CD14-positive monocyte (primary cell): ENCODE measurements around the gene TRAPPC3. TPM values are rescaled to one million over a fixed set of nuclear protein-coding genes. Genes with fewer than 3 reads are reported as not detected.

Experiments used
- DNase-seq, 3 donors: peaks; one replicate each; pipeline ENCODE4 v3.0.0-alpha.2; 2011 to 2022
- H2AFZ ChIP-seq: 2 replicates; pipeline ENCODE4 v1.6.0; 2012; ENCODE audit warnings: mild to moderate bottlenecking, low read depth, low read length, inconsistent platforms; ENCODE audit not compliant: insufficient read depth, poor library complexity, severe bottlenecking
- H3K27ac ChIP-seq, 2 donors: 1 replicate in 1 of 2; 2 replicates in 1 of 2; pipeline ENCODE4 v1.5.1; 2012 to 2013; ENCODE audit warnings: low read length in 2 of 2, control low read depth in 1 of 2, inconsistent platforms in 1 of 2, low read depth in 1 of 2, mild to moderate bottlenecking in 1 of 2
- H3K27me3 ChIP-seq, 2 donors: one replicate each; pipeline versions ENCODE4 v1.6.0 to v1.6.1; 2011 to 2013; ENCODE audit warnings: low read length in 2 of 2; ENCODE audit not compliant: control insufficient read depth in 2 of 2, insufficient read depth in 2 of 2
- H3K36me3 ChIP-seq, 2 donors: replicated peaks in 1 of 2; 1 replicate in 1 of 2; 2 replicates in 1 of 2; pipeline versions ENCODE4 v1.5.1 to v1.6.1; 2012 to 2013; ENCODE audit warnings: low read length in 2 of 2, control low read depth in 1 of 2, inconsistent platforms in 1 of 2, mild to moderate bottlenecking in 1 of 2; ENCODE audit not compliant: insufficient read depth in 2 of 2, control insufficient read depth in 1 of 2
- H3K4me1 ChIP-seq, 2 donors: 1 replicate in 1 of 2; 2 replicates in 1 of 2; pipeline versions ENCODE4 v1.5.1 to v1.6.1; 2012 to 2013; ENCODE audit warnings: low read length in 2 of 2, control low read depth in 1 of 2, inconsistent platforms in 1 of 2, mild to moderate bottlenecking in 1 of 2, moderate library complexity in 1 of 2; ENCODE audit not compliant: insufficient read depth in 2 of 2, control insufficient read depth in 1 of 2
- H3K4me2 ChIP-seq: replicated peaks from 2 replicates; pipeline ENCODE3; 2012; ENCODE audit warnings: low read length, moderate library complexity, mild to moderate bottlenecking; ENCODE audit not compliant: poor library complexity, severe bottlenecking; ENCODE audit errors: extremely low read depth
- H3K4me3 ChIP-seq, 3 experiments: fragments of 200-600 bp in 1 of 3; sonication (generic) in 1 of 3; replicated peaks in 1 of 3; 1 replicate in 2 of 3; 2 replicates in 1 of 3; pipeline ENCODE4 v1.5.1; 2011 to 2013; ENCODE audit warnings: low read length in 3 of 3, mild to moderate bottlenecking in 3 of 3, control low read depth in 2 of 3, low read depth in 2 of 3, inconsistent platforms in 1 of 3, moderate library complexity in 1 of 3
- H3K79me2 ChIP-seq: 2 replicates; pipeline ENCODE4 v1.6.0; 2012; ENCODE audit warnings: mild to moderate bottlenecking, control low read depth, inconsistent platforms, low read length, moderate library complexity; ENCODE audit not compliant: insufficient read depth
- H3K9ac ChIP-seq: 2 replicates; pipeline ENCODE4 v1.6.0; 2017; ENCODE audit warnings: low read length, mild to moderate bottlenecking; ENCODE audit not compliant: insufficient read depth, poor library complexity, severe bottlenecking
- H3K9me3 ChIP-seq, 2 donors: replicated peaks in 1 of 2; 1 replicate in 1 of 2; 2 replicates in 1 of 2; pipeline versions ENCODE4 v1.5.1 to v1.6.1; 2012 to 2013; ENCODE audit warnings: low read length in 2 of 2, control low read depth in 1 of 2; ENCODE audit not compliant: control insufficient read depth in 1 of 2, insufficient read depth in 1 of 2
- H4K20me1 ChIP-seq: 2 replicates; pipeline ENCODE4 v1.6.0; 2012; ENCODE audit warnings: mild to moderate bottlenecking, low read length, control low read depth, moderate library complexity; ENCODE audit not compliant: insufficient read depth
- H3K27ac Mint-ChIP-seq, 7 donors: one replicate each; pipeline ENCODE4 v1.8.0; 2020; ENCODE audit warnings: mild to moderate bottlenecking in 7 of 7, mixed read lengths in 7 of 7, moderate library complexity in 6 of 7, inconsistent platforms in 2 of 7
- H3K27me3 Mint-ChIP-seq, 3 donors: one replicate each; pipeline ENCODE4 v1.8.0; 2021 to 2022; ENCODE audit warnings: low read depth in 3 of 3, mild to moderate bottlenecking in 3 of 3, mixed read lengths in 3 of 3, moderate library complexity in 3 of 3, inconsistent platforms in 1 of 3
- H3K36me3 Mint-ChIP-seq, 2 donors: one replicate each; pipeline ENCODE4 v1.8.0; 2020; ENCODE audit warnings: mixed read lengths in 2 of 2, inconsistent platforms in 1 of 2, mild to moderate bottlenecking in 1 of 2
- H3K4me1 Mint-ChIP-seq: one replicate; pipeline ENCODE4 v1.8.0; 2020; ENCODE audit warnings: mild to moderate bottlenecking, mixed read lengths
- H3K4me3 Mint-ChIP-seq, 2 donors: one replicate each; pipeline ENCODE4 v1.8.0; 2020; ENCODE audit warnings: mild to moderate bottlenecking in 2 of 2, mixed read lengths in 2 of 2, moderate library complexity in 1 of 2
- H3K9me3 Mint-ChIP-seq, 7 donors: one replicate each; pipeline ENCODE4 v1.8.0; 2020 to 2022; ENCODE audit warnings: mixed read lengths in 7 of 7, mild to moderate bottlenecking in 6 of 7, moderate library complexity in 6 of 7, inconsistent platforms in 2 of 7
- CTCF ChIP-seq: fragments of 200-600 bp; IDR thresholded peaks from one replicate; pipeline ENCODE4 v1.8.0; 2022; ENCODE audit warnings: antibody characterized with exemption, mild to moderate bottlenecking
- WGBS: methylation state at CpG from one replicate; pipeline ENCODE4 v1.1.5; 2013; ENCODE audit warnings: missing lambda C conversion rate; ENCODE audit not compliant: insufficient coverage; 5-methylcytosine and 5-hydroxymethylcytosine counted together
- intact Hi-C, 2 donors: fragments of 100-400 bp; cut with micrococcal nuclease; formaldehyde crosslinking; loops; one replicate each; pipeline versions ENCODE4 v1.15.0 to v1.15.1; 2023
- polyA plus RNA-seq, 3 donors: library from polyadenylated mRNA; depleted of rRNA in 1 of 3; unstranded in 2 of 3; stranded (reverse) in 1 of 3; fragments of 300-500 nt in 2 of 3; fragments of >200 nt in 1 of 3; fragmentation: Illumina TruSeq in 2 of 3; gene quantifications; 1 replicate in 2 of 3; 2 replicates in 1 of 3; pipeline ENCODE4 v1.2.3, GENCODE V29; 2012 to 2021

TRAPPC3 gene
- polyA plus RNA-seq, 3 donors, result 61.1 to 136 (median 125) TPM

- Histone ChIP-seq H4K20me1 (peaks cover 100% of the 10 kb centered on the region), H3K79me2 (peaks cover 96% of the 10 kb centered on the region), H3K4me2 (no peak overlapping the region), H3K36me3 (peaks cover 42 to 57% of the 10 kb centered on the region in 2 donors), H3K27me3 (no peaks in the 10 kb centered on the region), H3K9ac (no peak overlapping the region), H3K4me3 (no peak overlapping the region), H3K4me1 (peaks cover 0 to 5% of the 10 kb centered on the region in 2 donors), H3K9me3 (no peaks in the 10 kb centered on the region), H3K27ac (peak overlapping the region in 1 of 2 donors; percentile 37), H2AFZ (no peak overlapping the region)
- no peak for TF ChIP-seq CTCF
- H3K27me3 Mint-ChIP-seq, result peaks cover 0 to 3% (median 2%) of the 10 kb centered on the region in 3 donors
- H3K27ac Mint-ChIP-seq, result peak overlapping the region in 6 of 7 donors; percentile 37 to 86 (median 66)
- H3K36me3 Mint-ChIP-seq, result peaks cover 59 to 78% of the 10 kb centered on the region in 2 donors
- peaks cover 31% of the 10 kb centered on the region for H3K4me1 Mint-ChIP-seq
- intact Hi-C loops, result no loop called here
- H3K4me3 Mint-ChIP-seq, result no peak overlapping the region
- WGBS, result 86% methylated on average over 1 of the region's 3 CpGs
- H3K9me3 Mint-ChIP-seq, result peaks cover 0 to 3% (median 0%) of the 10 kb centered on the region in 7 donors
- DNase-seq, result no peak
Observed at GRCh38 chr1:36168514-36168913, 19.2 kb upstream of the TRAPPC3 start.

- peaks cover 57 to 75% of the 10 kb centered on the region in 2 donors for H3K36me3 Mint-ChIP-seq
- peaks cover 96% of the 10 kb centered on the region for H3K79me2 ChIP-seq
- peak overlapping the region; percentile 43 to 93 (median 77) for H3K27ac Mint-ChIP-seq
- DNase-seq, result no peak
- no peak overlapping the region for H3K4me2 ChIP-seq
- intact Hi-C loops, result no loop called here
- H3K9me3 ChIP-seq, result no peaks in the 10 kb centered on the region
- peaks cover 29 to 44% of the 10 kb centered on the region in 2 donors for H3K36me3 ChIP-seq
- H3K4me1 ChIP-seq, result peaks cover 9 to 17% of the 10 kb centered on the region in 2 donors
- H3K4me3 Mint-ChIP-seq, result no peak overlapping the region
- H3K4me3 ChIP-seq, result no peak overlapping the region
- TF ChIP-seq CTCF, result no peak
- H3K4me1 Mint-ChIP-seq, result peaks cover 43% of the 10 kb centered on the region
- WGBS, result 96% methylated on average over 11 of the region's 15 CpGs
- no peak overlapping the region for H2AFZ ChIP-seq
- H3K27ac ChIP-seq, result peak overlapping the region in 1 of 2 donors; percentile 61
- peaks cover 0 to 3% (median 0%) of the 10 kb centered on the region in 7 donors for H3K9me3 Mint-ChIP-seq
- H3K27me3 Mint-ChIP-seq, result peaks cover 0 to 5% (median 0%) of the 10 kb centered on the region in 3 donors
- H3K9ac ChIP-seq, result no peak overlapping the region
- no peaks in the 10 kb centered on the region for H3K27me3 ChIP-seq
- peaks cover 100% of the 10 kb centered on the region for H4K20me1 ChIP-seq
Observed at GRCh38 chr1:36166938-36167905, 17.9 kb upstream of the TRAPPC3 start.
